NCI-H82 treated with DMSO at 0.1 percent for 48 hours (cell line): ENCODE measurements around the gene PRM3.
"Not testable (repeated sequence)": the region's sequence is repeated elsewhere in the genome, so short reads cannot be mapped to it uniquely, and the experiment has no call there.

Experiments
- DNase-seq: peaks from one replicate; lab custom pipeline; 2025; ENCODE audit not compliant: unreplicated experiment; lab: John Stamatoyannopoulos, UW

Gene PRM3

DNA sequence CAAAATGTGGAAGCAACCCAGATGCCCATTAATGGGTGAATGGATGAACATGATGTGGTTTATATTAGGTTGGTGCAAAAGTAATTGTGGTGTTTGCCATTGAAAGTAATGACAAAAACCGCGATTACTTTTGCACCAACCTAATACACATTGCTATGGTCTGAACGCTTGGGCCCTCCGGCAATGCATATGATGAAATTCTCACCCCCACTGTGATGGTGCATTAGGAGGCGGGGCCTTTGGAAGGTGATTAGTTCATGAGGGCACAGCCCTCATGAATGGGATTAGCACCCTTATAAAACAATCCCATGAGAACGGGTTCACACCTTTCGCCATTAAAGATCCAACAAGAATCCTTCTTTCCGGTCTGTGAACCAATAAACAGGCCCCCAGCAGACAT lies 33.0 kb upstream of the PRM3 start:
- DNase-seq, result no peak

- DNase-seq, result no peak
Measured at GRCh38 chr16:11303405-11304138, 30.1 kb upstream of the PRM3 start.

DNA sequence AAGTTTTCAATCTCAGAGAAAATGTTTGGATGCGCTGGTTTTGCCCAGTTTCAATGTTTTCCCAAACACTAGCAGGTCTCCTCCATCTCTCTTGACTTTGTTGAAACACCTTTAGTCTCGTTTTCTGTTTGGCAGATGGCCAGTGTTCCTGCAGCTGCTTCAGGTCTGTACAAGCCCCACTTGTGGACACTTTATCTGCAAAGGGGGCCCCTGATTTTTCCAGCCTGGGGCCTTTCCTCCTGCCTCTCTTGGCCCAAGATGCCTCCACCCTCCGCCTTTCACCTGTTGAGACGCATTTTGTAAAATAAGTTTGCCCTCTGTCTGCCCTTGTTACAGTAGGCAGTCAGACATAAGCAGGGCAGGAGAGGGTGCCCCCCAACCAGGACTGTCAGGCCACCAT lies 29.5 kb upstream of the PRM3 start:
- DNase-seq, result no peak

GRCh38 chr16:11301645-11302501 lies 28.4 kb upstream of the PRM3 start:
- DNase-seq, result no peak

GRCh38 chr16:11300560-11300892 lies 27.1 kb upstream of the PRM3 start:
- DNase-seq, result no peak

GRCh38 chr16:11299865-11300559 lies 26.6 kb upstream of the PRM3 start:
- DNase-seq, result no peak

DNA sequence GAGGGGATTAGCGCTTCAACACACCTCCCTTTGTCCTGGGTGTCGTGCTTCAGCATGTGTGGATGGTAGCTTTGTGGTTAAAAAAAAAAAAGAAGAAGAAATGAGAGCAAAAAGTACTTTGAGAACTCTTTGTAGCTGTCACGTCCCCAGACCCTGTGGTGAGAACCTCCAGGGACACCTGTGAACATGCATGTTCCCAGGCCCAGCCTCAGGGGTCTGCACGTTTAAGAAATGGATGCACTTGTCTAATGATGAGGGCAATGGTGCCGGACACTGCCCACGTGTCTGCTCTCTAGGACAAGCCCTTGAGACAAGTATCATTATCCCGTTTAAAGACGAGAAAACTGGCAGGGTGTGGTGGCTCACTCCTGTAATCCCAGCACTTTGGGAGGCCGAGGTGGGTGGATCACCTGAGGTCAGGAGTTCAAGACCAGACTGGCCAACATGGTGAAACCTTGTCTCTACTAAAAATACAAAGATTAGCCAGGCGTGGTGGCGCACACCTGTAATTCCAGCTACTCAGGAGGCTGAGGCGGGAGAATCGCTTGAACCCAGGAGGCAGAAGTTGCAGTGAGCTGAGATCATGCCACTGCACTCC lies 25.6 kb upstream of the PRM3 start:
- DNase-seq, result not testable (repeated sequence)

DNA sequence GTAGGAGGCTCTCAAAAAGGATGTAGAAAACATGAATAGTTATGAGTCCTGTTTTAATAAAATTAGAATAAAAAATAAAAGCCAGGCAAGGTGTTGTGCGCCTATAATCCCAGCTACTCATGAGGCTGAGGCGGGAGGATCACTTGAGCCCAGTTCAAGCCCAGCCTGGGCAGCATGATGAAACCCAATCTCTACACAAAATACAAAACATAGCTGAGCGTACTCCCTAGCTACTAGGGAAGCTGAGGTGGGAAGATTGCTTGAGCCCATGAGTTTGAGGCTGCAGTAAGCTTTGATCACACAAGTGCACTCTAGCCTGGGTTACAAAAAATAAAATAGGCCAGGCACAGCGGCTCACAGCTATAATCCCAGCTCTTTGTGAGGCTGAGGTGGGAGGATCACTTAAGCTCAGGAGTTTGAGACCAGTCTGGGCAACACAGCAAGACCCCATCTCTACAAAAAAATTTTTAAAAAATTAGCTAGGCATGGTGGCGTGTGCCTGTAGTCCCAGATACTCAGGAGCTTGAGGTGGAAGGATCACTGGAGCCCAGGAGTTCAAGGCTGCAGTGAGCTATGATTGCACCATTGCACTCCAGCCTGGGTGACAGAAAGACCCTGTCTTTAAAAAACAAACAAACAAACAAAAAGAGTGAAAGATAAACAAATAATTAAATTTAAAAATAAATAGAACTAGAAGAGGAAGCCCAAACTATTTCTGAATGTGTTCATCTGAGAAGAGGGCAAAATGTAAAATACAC lies 24.9 kb upstream of the PRM3 start:
- DNase-seq, result no peak

DNA sequence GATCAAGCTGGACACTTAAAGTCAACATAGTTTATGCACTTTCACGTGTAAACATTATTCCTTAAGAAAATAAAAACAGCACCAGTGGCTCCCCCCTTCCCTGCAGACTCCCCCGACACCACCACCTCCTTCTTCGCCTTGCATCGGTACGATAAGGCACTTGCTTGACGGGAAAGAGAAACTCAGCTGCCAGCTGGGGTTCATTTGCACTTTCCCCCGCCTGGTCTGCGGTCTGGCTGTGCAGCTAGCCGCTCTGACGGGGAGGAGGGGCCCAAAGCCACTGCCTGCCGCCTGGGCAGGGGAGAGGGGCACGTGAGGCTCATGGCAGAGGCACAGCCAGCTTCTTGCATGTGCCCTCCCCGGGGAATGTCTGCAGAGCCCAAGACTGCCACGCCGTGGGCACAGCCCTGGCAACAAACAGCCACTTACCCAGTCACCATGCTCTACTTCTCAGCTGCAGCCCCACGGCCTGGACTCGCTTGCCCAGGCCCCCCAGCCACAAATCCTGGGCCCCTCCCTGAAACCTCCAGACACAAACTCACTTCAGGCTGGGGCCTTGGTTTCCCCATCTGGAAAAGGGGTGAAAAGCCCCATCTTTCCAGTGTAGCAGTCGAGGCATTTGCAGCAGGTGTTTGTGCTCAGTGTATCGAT lies 24.2 kb upstream of the PRM3 start:
- DNase-seq, result no peak

GRCh38 chr16:11296706-11297491 lies 23.5 kb upstream of the PRM3 start:
- no peak for DNase-seq

DNA sequence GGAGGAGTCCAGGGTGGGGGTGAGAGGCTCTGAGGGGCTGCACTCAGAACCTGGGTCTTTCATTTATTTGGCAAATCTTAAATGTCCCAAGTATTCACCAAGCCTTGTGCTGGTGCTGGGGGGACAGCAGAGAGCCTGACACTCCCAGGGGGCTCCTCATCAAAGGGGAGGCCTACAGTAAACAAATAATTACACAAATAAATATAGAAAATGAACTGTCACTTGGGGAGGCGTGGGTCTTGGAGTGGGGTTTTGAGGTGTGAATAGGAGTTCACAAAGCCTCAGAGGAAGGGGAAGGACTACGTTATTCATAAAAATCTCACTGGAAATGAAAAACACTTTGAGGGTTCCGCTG lies 22.9 kb upstream of the PRM3 start:
- DNase-seq, result no peak

DNA sequence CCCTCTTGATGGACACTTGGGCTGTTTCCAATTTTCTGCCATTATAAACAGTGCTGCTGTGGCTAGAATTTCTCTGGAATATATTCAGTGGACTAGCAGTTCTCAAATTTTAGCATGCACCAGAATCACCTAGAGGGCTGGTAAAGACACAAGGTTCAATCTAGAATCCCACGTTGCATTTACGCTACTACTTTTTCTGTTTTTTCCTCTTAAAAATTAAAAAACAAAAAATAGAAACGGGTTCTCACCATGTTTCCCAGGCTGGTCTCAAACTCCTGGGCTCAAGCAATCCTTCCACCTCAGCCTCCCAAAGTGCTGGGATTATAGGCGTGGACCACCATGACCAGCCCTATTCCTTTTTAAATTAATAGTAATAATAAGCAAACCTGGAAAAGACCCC lies 22.2 kb upstream of the PRM3 start:
- no peak for DNase-seq

GRCh38 chr16:11292076-11292748 lies 18.8 kb upstream of the PRM3 start:
- no peak for DNase-seq

GRCh38 chr16:11291091-11291703 lies 17.8 kb upstream of the PRM3 start:
- no peak for DNase-seq

DNA sequence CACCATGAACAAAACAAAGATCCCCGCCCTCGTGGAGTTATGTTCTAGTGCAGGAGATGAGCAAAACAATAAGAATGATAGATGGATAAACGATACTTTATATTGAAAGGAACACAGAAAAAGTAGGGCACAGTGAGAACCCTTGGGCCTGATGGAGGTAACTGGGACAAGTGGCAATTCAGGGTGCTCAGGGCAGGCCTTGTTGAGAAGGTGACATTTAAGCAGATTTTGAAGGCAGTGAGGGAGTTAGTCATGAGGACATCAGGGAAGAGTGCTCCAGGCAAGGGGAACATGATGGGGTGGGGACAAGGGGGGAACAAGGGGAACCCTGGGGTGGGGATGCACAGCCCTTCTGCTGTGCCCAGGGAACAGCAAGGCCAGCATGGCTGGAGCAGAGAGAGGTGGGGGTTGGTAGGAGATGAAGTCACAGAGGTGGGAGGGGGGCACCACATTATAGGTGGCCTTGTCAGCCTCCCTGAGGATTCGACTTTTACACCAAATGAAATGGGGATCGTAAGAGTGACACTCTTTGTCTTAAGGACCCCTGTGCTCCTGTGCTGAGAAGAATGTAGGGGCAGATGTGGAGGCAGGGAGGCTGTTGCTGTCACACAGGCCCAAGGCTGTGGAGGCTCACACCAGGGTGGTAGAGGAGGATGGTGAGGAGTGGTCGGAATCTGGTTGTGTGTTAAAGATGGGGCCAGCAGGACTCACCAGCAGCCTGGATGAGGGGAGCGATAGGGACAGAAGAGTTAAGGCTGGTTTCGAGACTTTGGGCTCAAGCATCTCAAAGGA lies 16.9 kb upstream of the PRM3 start:
- no peak for DNase-seq

- DNase-seq, result not testable (repeated sequence)
Measured at GRCh38 chr16:11289696-11290095, 16.3 kb upstream of the PRM3 start.

DNA sequence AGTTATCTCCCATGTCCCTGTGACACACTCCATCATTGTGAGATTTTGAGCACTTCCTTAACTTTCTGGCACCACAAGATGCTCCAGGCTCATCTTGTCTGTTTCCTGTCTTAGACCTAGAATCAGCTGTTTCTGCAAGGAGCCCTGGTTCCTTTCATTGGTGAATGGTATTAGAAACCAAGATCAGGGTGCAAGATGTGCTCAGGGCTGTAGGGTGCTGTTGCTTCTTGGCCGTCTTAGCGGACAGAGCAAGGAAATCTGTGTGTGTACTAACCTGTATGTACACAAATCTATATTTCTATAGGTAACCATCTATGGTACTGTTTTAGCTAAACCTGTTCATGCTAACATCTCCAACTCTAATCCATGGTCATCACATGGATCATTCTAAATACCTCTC lies 15.8 kb upstream of the PRM3 start:
- DNase-seq, result no peak

DNA sequence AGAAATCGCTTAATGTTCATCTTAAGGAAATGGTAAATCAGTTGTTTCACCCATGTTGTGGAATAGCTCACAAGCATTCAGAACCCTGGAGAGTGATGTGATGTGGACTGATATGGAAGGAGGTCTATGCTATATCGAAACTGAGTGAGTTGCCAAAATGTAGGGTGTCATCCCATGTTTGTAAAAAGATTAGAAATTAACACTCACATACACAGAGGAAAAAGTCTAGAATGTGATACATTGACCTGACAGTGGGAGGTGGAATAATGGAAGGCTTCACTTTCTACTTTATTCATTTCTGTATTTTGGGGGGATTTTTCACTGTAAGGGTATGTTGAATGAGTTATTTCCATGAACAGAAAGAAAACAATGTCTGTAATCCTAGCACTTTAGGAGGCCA lies 12.4 kb upstream of the PRM3 start:
- DNase-seq, result no peak
